AG08395 (cell line): ENCODE data around the gene FAXC.

Experiments
- DNase-seq: peaks from one replicate; pipeline ENCODE4 v3.0.0; 2012; ENCODE audit warnings: mixed read lengths, low spot score

Gene FAXC

GRCh38 chr6:99349171-99350141 is at the start of gene FAXC:
TSS of gene FAXC (minus strand) at chr6:99349674. CDS start at chr6:99349372, 302 bp downstream.
- DNase-seq: peak; percentile 26

GRCh38 chr6:99397287-99397686 is 47.8 kb upstream of the FAXC start:
- DNase-seq: no peak

- peak; percentile 94 for DNase-seq
Measured at GRCh38 chr6:99393698-99394531, 44.4 kb upstream of the FAXC start, which contains the start of gene COQ3. TSS of gene COQ3 (minus strand) at chr6:99394195. CDS start at chr6:99394179, 16 bp downstream.

- no peak for DNase-seq
Measured at GRCh38 chr6:99393366-99393697, 43.9 kb upstream of the FAXC start.

GRCh38 chr6:99390896-99391295 is 41.4 kb upstream of the FAXC start:
- no peak for DNase-seq

- no peak for DNase-seq
Measured at GRCh38 chr6:99384507-99384906, 35.0 kb upstream of the FAXC start.

- DNase-seq: no peak
Measured at GRCh38 chr6:99378636-99379035, 29.2 kb upstream of the FAXC start.

- DNase-seq: no peak
Measured at GRCh38 chr6:99369533-99369932, 20.1 kb upstream of the FAXC start.

GRCh38 chr6:99366852-99367251 is 17.4 kb upstream of the FAXC start:
- DNase-seq: no peak

- no peak for DNase-seq
Measured at GRCh38 chr6:99364026-99364425, 14.6 kb upstream of the FAXC start.

GRCh38 chr6:99362678-99363268 is 13.3 kb upstream of the FAXC start:
- DNase-seq: no peak

GRCh38 chr6:99359800-99360199 is 10.3 kb upstream of the FAXC start:
- DNase-seq: no peak

- DNase-seq: no peak
Measured at GRCh38 chr6:99356641-99357040, 7.2 kb upstream of the FAXC start.

GRCh38 chr6:99354983-99355382 is 5.5 kb upstream of the FAXC start:
- no peak for DNase-seq

GRCh38 chr6:99353126-99353525 is 3.7 kb upstream of the FAXC start:
- DNase-seq: no peak

GRCh38 chr6:99350573-99350972 is 1.1 kb upstream of the FAXC start:
- DNase-seq: no peak

- DNase-seq: no peak
Measured at GRCh38 chr6:99348288-99349170, 945 bp downstream of the FAXC start.

GRCh38 chr6:99347804-99348203 is 1.7 kb downstream of the FAXC start:
- no peak for DNase-seq

GRCh38 chr6:99346595-99346994 is 2.9 kb downstream of the FAXC start:
- DNase-seq: no peak

- no peak for DNase-seq
Measured at GRCh38 chr6:99345164-99345563, 4.3 kb downstream of the FAXC start.

GRCh38 chr6:99344289-99344688 is 5.2 kb downstream of the FAXC start:
- peak; percentile 9 for DNase-seq
